Hepatocyte (in vitro differentiated cells): ENCODE data around the gene UGT1A4. TPM values are rescaled to one million over a fixed set of nuclear protein-coding genes. Genes with fewer than 3 reads are reported as not detected.

Experiments used
- DNase-seq: peaks from one replicate; pipeline ENCODE4 v3.0.0-alpha.2; 2016; ENCODE audit warnings: low spot score
- H2AFZ ChIP-seq: fragments of 200-600 bp; sonication (generic); 2 replicates; pipeline ENCODE4 v1.6.0; 2016; ENCODE audit warnings: antibody characterized with exemption, mild to moderate bottlenecking
- H3K27ac ChIP-seq: fragments of 200-600 bp; sonication (generic); 2 replicates; pipeline ENCODE4 v1.5.1; 2016; ENCODE audit warnings: mild to moderate bottlenecking
- H3K27me3 ChIP-seq: fragments of 200-600 bp; sonication (generic); 2 replicates; pipeline ENCODE4 v1.6.1; 2016
- H3K36me3 ChIP-seq: fragments of 200-600 bp; sonication (generic); replicated peaks from 2 replicates; pipeline ENCODE4 v1.5.1; 2016; ENCODE audit warnings: low read depth; ENCODE audit not compliant: insufficient read depth
- H3K4me1 ChIP-seq: fragments of 200-600 bp; sonication (generic); 2 replicates; pipeline ENCODE4 v1.5.1; 2016; ENCODE audit warnings: mild to moderate bottlenecking, moderate library complexity; ENCODE audit not compliant: insufficient read depth
- H3K4me2 ChIP-seq: fragments of 200-600 bp; sonication (generic); 2 replicates; pipeline ENCODE4 v1.6.0; 2016
- H3K4me3 ChIP-seq: fragments of 200-600 bp; sonication (generic); 2 replicates; pipeline ENCODE4 v1.5.1; 2016; ENCODE audit warnings: mild to moderate bottlenecking
- H3K79me2 ChIP-seq: fragments of 200-600 bp; sonication (generic); 2 replicates; pipeline ENCODE4 v1.6.0; 2017; ENCODE audit warnings: mild to moderate bottlenecking
- H3K9me2 ChIP-seq: fragments of 200-600 bp; sonication (generic); replicated peaks from 2 replicates; pipeline ENCODE4 v1.6.0; 2017; ENCODE audit warnings: mild to moderate bottlenecking; ENCODE audit not compliant: insufficient read depth
- H3K9me3 ChIP-seq: fragments of 200-600 bp; sonication (generic); 2 replicates; pipeline ENCODE4 v1.5.1; 2016; ENCODE audit warnings: low read depth, mild to moderate bottlenecking
- H4K20me1 ChIP-seq: fragments of 200-600 bp; sonication (generic); 2 replicates; pipeline ENCODE4 v1.6.0; 2016; ENCODE audit warnings: mild to moderate bottlenecking; ENCODE audit not compliant: insufficient read depth, poor library complexity, severe bottlenecking
- EZH2 ChIP-seq: fragments of 200-600 bp; sonication (generic); IDR thresholded peaks from 2 replicates; pipeline ENCODE4 v1.6.1; 2016; ENCODE audit warnings: antibody characterized with exemption, mild to moderate bottlenecking, borderline replicate concordance
- EZH2phosphoT487 ChIP-seq: fragments of 200-600 bp; sonication (generic); IDR thresholded peaks from one replicate; pipeline ENCODE4 v1.6.1; 2018; ENCODE audit warnings: antibody characterized with exemption, mild to moderate bottlenecking, low read depth, moderate library complexity; ENCODE audit not compliant: unreplicated experiment, severe bottlenecking
- WGBS: methylation state at CpG from one replicate; pipeline ENCODE4 v1.1.6; 2016; ENCODE audit warnings: low lambda C conversion rate; ENCODE audit errors: missing lambda C conversion rate; 5-methylcytosine and 5-hydroxymethylcytosine counted together
- polyA plus RNA-seq: library from polyadenylated mRNA; unstranded; fragments of >200 nt; fragmentation: Nextera tagmentation; extraction: Ambion mirVana; gene quantifications from 2 replicates; pipeline ENCODE4 v1.2.1, GENCODE V29; 2016
- total RNA-seq: library from RNA; depleted of rRNA; stranded (reverse); fragments of >200 nt; gene quantifications from 2 replicates; pipeline ENCODE4 v1.2.3, GENCODE V29; 2014
- TF ChIP-seq, protein P1 (sequence below): fragments of 200-600 bp; sonication (generic); IDR thresholded peaks from 2 replicates; pipeline ENCODE4 v1.5.1; 2016; ENCODE audit warnings: antibody characterized with exemption, mild to moderate bottlenecking; ENCODE audit not compliant: poor library complexity

The UGT1A4 gene
- total and polyA plus RNA-seq, 2 experiments from 2014 or later = not detected

DNA sequence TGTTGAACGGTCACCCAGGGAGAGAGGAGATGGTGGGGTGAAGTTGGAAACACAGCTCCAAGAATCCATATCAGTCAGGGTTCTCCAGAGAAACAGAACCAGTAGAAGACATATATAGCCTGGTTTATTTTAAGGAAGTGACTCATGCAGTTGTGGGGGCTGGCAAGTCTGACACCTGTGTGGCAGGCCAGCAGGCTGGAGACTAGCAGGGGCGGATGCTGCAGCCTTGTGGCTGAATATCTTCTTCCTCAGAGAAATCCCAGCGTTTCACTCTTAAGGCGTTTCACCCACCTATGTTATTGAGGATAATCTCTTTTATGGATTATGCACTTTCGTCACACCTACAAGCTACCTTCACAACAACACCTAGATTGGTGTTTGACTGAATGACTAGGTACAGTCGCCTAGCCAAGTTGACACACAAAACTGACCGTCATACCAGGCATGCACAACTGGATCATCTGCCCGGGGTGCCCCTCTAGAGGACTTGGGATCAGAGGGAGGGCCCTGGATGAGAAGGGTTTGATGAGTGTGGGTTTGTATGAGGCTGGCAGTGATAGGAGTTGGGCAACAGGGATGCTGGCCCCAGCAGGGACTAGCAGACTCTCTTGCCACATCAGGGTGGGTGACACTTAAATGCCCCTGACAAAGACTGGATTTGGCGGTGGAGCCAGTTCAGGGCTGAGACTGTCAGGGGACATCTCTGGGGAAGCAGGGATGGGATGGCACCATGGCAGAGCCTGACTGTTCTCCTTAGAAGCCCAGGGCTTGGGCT, 83.0 kb downstream of the UGT1A4 start:
- Histone ChIP-seq H3K4me1 (no peaks in the 10 kb centered on the region), H4K20me1 (no peaks in the 10 kb centered on the region), H3K9me2 (no peaks in the 10 kb centered on the region), H3K27ac (no peak overlapping the region), H3K9me3 (no peaks in the 10 kb centered on the region), H3K4me3 (no peak overlapping the region), H3K79me2 (no peaks in the 10 kb centered on the region), H2AFZ (no peak overlapping the region), H3K4me2 (no peak overlapping the region), H3K27me3 (no peaks in the 10 kb centered on the region), H3K36me3 (no peaks in the 10 kb centered on the region)
- TF ChIP-seq, protein P1, sequence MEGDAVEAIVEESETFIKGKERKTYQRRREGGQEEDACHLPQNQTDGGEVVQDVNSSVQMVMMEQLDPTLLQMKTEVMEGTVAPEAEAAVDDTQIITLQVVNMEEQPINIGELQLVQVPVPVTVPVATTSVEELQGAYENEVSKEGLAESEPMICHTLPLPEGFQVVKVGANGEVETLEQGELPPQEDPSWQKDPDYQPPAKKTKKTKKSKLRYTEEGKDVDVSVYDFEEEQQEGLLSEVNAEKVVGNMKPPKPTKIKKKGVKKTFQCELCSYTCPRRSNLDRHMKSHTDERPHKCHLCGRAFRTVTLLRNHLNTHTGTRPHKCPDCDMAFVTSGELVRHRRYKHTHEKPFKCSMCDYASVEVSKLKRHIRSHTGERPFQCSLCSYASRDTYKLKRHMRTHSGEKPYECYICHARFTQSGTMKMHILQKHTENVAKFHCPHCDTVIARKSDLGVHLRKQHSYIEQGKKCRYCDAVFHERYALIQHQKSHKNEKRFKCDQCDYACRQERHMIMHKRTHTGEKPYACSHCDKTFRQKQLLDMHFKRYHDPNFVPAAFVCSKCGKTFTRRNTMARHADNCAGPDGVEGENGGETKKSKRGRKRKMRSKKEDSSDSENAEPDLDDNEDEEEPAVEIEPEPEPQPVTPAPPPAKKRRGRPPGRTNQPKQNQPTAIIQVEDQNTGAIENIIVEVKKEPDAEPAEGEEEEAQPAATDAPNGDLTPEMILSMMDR = no peak
- no peak for TF ChIP-seq EZH2phosphoT487
- TF ChIP-seq EZH2 = no peak
- 77% methylated on average over 9 of the region's 9 CpGs for WGBS
- no peak for DNase-seq

DNA sequence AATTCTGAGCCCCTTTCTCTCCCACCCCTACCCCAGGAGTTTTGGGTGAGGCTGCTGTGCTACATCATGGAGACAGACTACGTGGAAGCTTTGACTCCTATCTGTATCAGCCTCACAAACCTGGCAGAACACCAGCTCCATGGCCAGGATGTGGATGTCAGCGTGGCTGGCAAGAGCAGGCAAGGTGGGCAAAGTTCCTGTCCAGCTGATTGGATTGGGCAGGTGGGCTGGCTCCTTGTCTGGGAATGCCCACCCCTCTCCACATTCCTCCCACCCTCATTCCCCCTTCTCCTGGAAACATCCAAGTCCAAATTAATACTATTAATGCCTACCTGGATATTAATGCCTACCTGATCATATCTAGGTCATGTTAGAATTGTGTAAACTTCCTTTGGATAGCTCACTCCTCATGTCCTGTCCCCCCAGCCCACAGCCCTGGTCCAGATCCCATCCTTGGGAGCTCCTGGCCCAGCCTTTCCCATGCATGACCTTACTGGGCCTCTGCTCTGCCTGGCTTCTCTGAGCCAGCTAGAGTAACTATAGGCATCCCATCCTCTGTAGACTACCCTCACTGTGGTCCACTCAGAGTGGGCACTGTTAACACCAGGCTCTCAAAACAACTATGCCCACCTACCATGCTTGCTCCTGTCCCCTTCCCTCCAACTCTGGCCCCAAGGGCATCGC, 83.7 kb downstream of the UGT1A4 start:
- H3K27ac ChIP-seq = no peak overlapping the region
- no peaks in the 10 kb centered on the region for H3K9me3 ChIP-seq
- no peaks in the 10 kb centered on the region for H3K36me3 ChIP-seq
- H3K4me2 ChIP-seq = no peak overlapping the region
- 74% methylated on average over 3 of the region's 3 CpGs for WGBS
- TF ChIP-seq EZH2phosphoT487 (no peak), EZH2 (no peak)
- TF ChIP-seq, protein P1 = no peak
- H2AFZ ChIP-seq = no peak overlapping the region
- no peaks in the 10 kb centered on the region for H3K79me2 ChIP-seq
- no peaks in the 10 kb centered on the region for H3K27me3 ChIP-seq
- H4K20me1 ChIP-seq = no peaks in the 10 kb centered on the region
- no peak overlapping the region for H3K4me3 ChIP-seq
- no peak for DNase-seq
- H3K9me2 ChIP-seq = no peaks in the 10 kb centered on the region
- no peaks in the 10 kb centered on the region for H3K4me1 ChIP-seq

DNA sequence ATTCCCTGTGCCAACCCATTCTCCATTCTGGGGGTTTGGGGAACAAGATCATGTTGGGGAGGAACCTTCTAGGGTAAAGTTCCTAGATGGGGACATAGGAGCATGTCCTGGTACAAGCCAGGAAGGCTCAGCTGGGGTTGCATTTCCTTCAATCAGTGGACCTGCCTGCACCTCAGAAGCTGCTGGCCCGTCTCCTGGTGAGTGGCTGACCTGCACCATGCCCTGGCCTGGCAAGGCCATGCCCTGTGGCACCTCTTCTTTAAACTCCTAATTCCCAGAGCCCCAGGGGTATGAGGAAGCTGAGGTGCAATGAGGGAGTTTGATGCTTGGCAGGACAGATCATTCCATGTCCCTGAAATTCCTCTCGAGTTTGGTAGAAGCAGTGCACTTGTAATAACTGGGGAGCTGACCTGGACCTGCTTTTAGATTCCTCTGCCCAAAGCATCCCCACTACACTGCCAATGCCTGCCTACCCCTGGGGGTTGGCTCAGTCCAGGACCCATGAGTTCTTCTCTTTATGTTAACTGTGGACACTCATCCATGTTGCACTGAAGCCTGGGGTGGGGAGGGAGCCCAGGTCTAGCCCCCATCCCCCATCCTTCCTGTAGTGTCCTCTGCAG, 84.9 kb downstream of the UGT1A4 start:
- no peaks in the 10 kb centered on the region for H3K79me2 ChIP-seq
- no peak overlapping the region for H3K27ac ChIP-seq
- H3K27me3 ChIP-seq = no peaks in the 10 kb centered on the region
- no peaks in the 10 kb centered on the region for H3K4me1 ChIP-seq
- H4K20me1 ChIP-seq = no peaks in the 10 kb centered on the region
- no peak for TF ChIP-seq EZH2
- TF ChIP-seq EZH2phosphoT487 = no peak
- TF ChIP-seq, protein P1 = no peak
- WGBS = 81% methylated on average over 2 of the region's 2 CpGs
- no peaks in the 10 kb centered on the region for H3K9me2 ChIP-seq
- H3K9me3 ChIP-seq = no peaks in the 10 kb centered on the region
- H3K36me3 ChIP-seq = no peaks in the 10 kb centered on the region
- DNase-seq = no peak
- no peak overlapping the region for H3K4me2 ChIP-seq
- H2AFZ ChIP-seq = no peak overlapping the region
- H3K4me3 ChIP-seq = no peak overlapping the region
